SJSA1 (cell line): ENCODE results near the gene SFI1. TPM values are rescaled to one million over a fixed set of nuclear protein-coding genes. Genes with fewer than 3 reads are reported as not detected.
"Not testable (repeated sequence)": the region's sequence is repeated elsewhere in the genome, so short reads cannot be mapped to it uniquely, and the experiment has no call there.

ENCODE experiments used
- DNase-seq, 2 experiments: peaks; one replicate each; pipeline ENCODE4 v3.0.0-alpha.2; 2015 to 2020; ENCODE audit warnings: low spot score in 2 of 2, low read depth in 1 of 2
- H3K27ac ChIP-seq: fragments of 250-450 bp; sonication (Bioruptor Pico); 2 replicates; pipeline ENCODE4 v1.5.1; 2020; ENCODE audit warnings: mild to moderate bottlenecking, moderate library complexity
- H3K27me3 ChIP-seq: fragments of 250-450 bp; sonication (Bioruptor Pico); replicated peaks from 2 replicates; pipeline ENCODE4 v1.5.1; 2020; ENCODE audit warnings: mild to moderate bottlenecking, moderate library complexity
- H3K36me3 ChIP-seq: fragments of 250-450 bp; sonication (Bioruptor Pico); 2 replicates; pipeline ENCODE4 v1.5.1; 2020; ENCODE audit warnings: mild to moderate bottlenecking
- H3K4me1 ChIP-seq: fragments of 250-450 bp; sonication (Bioruptor Pico); replicated peaks from 2 replicates; pipeline ENCODE4 v1.6.1; 2021; ENCODE audit warnings: mild to moderate bottlenecking
- H3K4me3 ChIP-seq: fragments of 250-450 bp; sonication (Bioruptor Pico); 2 replicates; pipeline ENCODE4 v1.5.1; 2020; ENCODE audit warnings: mild to moderate bottlenecking
- H3K9me3 ChIP-seq: fragments of 250-450 bp; sonication (Bioruptor Pico); replicated peaks from 2 replicates; pipeline ENCODE4 v1.5.1; 2020; ENCODE audit warnings: mild to moderate bottlenecking
- total RNA-seq: library from RNA; depleted of rRNA; stranded (reverse); fragments of >200 nt; shearing (Covaris generic); gene quantifications from 2 replicates; pipeline ENCODE4 v1.2.3, GENCODE V29; 2014

Gene SFI1
- total RNA-seq, 1 experiment from 2014 or later, result 8.5 TPM

DNA sequence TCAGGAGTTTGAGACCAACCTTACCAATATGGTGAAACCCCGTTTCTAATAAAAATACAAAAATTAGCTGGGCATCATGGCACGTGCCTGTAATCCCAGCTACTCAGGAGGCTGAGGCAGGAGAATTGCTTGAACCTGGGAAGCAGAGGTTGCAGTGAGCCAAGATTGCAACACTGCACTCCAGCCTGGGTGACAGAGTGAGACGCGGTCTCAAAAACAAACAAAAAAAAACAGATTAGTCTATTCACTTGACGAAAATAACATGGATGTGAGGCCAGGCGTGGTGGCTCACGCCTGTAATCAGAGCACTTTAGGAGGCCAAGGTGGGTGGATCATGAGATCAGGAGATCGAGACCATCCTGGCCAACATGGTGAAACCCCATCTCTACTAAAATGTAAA is 13.9 kb upstream of the SFI1 start:
- DNase-seq, H3K4me3 ChIP-seq, H3K4me1 ChIP-seq, H3K27ac ChIP-seq, H3K9me3 ChIP-seq, H3K27me3 ChIP-seq: not testable (repeated sequence)
- H3K36me3 ChIP-seq, result peaks cover 79% of the 10 kb centered on the region

DNA sequence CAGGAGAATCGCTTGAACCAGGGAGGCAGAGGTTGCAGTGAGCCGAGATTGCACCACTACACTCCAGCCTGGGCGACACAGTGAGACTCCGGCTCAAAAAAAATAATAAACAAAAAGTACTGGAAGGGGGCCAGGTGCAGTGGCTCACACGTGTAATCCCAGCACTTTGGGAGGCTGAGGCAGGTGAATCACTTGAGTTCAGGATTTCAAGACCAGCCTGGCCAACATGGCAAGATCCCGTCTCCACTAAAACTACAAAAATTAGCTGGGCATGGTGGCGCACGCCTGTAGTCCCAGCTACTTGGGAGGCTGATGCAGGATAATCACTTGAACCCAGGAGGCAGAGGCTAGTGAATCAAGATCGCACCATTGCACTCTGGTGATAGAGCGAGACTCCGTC is 10.0 kb upstream of the SFI1 start:
- DNase-seq, H3K4me3 ChIP-seq, H3K27me3 ChIP-seq, H3K27ac ChIP-seq, H3K9me3 ChIP-seq: not testable (repeated sequence)
- H3K4me1 ChIP-seq, result peaks cover 12% of the 10 kb centered on the region
- peaks cover 70% of the 10 kb centered on the region for H3K36me3 ChIP-seq

DNA sequence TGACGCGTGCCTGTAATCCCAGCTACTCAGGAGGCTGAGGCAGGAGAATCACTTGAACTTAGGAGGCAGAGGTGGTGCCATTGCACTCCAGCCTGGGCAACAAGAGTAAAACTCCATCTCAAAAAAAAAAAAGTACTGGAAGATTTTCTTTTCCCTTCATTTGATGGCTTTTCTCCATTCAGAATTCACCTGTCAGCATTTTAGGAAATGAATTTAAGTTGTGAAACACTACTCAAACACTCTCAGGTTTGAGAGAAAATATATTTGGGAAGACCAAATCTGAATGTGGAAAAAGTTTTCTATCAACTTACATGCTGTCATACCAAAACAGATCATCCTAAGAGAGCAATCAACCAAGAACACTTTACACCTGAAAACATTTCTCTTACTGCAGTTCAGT is 9.4 kb upstream of the SFI1 start:
- no peak for DNase-seq
- H3K4me1 ChIP-seq, result peaks cover 12% of the 10 kb centered on the region
- no peak overlapping the region for H3K27ac ChIP-seq
- H3K9me3 ChIP-seq, result no peaks in the 10 kb centered on the region
- H3K27me3 ChIP-seq, result no peaks in the 10 kb centered on the region
- no peak overlapping the region for H3K4me3 ChIP-seq
- peaks cover 65% of the 10 kb centered on the region for H3K36me3 ChIP-seq

DNA sequence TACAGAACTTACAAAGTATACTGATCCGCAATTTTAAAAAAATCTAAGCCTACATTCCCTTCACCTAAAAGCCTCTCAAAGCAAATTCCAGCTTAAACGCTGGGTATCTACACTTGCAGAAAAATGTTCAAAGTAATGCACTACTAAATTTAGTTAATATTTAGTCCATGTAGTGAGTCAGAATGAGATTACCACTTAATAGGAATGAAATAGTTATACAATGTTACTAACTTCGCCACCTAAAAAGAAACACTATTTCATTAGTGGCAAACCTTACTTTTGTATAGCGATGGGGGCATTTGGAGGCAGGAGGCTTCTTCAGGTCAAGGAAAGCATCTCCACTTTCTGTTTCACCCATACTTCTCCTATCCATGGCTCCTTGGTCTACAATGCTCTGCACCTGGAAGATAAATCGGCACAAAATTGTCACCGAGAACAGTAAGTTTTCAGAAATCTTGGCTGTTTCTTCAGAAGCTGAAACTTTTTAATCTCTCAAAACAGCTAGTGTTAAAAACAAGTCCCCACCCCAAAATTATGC is 7.9 kb upstream of the SFI1 start:
- Histone ChIP-seq H3K27ac (no peak overlapping the region), H3K9me3 (no peaks in the 10 kb centered on the region), H3K36me3 (peaks cover 57% of the 10 kb centered on the region), H3K4me1 (peaks cover 12% of the 10 kb centered on the region), H3K27me3 (no peaks in the 10 kb centered on the region), H3K4me3 (peak overlapping the region; percentile 88)
- no peak for DNase-seq

DNA sequence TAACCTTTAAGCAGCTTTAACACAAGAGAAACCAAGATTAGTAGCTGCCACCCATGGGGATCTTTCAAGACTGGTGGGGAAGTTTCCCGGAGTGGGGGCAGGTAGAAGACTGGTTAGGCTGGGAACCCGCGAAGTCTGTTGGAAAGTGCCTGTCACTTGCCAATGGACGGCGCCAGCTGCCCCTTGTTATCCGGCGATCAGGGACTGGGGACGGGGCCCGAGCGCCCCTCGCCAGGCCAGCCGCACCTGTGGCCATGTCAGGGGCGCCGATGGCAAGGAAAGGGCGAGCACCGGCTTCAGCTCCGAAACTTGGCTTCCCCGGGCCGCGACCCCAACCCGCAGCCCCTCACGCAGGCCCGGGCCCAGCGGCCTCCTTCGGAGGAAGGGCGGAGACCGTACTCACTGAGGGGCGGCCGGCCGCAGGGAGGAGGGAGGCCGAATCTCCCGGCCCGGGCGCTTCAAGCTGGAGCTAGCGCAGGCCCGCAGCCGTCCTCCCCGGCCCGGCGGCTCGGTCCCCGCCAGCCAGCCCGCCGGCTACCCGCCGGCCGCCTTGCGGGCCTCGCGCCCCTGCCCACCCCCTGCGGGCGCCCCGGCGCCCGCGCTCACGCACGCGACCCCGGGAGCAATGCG is 7.2 kb upstream of the SFI1 start:
- peaks cover 50% of the 10 kb centered on the region for H3K36me3 ChIP-seq
- peak in 1 of 2 experiments; percentile 43 for DNase-seq
- H3K27ac ChIP-seq, result no peak overlapping the region; the same call in 1 of the 2 replicates
- no peaks in the 10 kb centered on the region for H3K9me3 ChIP-seq
- H3K4me3 ChIP-seq, result peak overlapping the region; percentile 88
- H3K4me1 ChIP-seq, result peaks cover 12% of the 10 kb centered on the region
- no peaks in the 10 kb centered on the region for H3K27me3 ChIP-seq

DNA sequence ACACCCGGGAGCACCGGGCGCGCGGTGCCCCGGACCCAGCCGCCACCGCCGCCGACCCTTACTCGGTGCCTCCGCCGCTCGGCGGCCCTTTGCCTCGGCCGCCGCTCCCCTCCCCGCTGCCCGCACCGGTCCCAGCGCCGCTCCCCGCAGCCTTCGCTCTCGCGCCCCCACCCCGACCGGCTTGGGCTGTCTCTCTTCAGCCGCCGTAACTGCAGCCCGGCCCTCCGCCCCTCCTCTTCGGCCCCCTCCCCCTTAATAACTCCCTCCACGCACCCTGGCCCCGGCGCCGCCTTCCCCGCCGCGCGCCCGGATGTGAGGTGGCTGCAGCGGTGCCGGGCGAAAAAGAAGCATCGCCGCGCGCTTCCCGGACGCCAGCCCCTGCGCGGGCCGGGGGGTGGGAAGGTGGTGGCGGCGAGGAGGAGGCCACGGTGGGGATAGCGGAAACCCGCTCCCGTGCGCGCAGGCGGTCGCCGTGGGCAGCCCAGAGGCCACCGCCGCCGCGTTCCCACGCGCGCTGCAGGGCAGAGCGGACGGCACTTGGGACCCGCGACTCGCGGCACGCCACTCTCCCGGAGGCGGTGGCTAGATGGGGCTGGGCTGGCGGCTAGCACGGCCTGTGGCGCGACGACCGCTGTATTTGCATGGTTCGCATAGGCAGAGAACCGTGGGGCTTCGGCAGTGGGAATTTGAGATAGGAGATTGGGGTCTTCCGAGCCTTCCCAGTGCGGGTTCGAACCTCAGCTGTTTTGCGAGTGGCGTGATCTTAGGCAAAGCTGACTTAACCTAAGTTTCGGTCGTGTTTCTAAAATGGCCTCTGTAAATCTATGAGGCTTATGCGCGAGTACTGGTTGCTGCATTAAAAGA is 6.5 kb upstream of the SFI1 start, which contains the start of gene EIF4ENIF1:
Gene EIF4ENIF1 (minus strand): TSS at position 211 of the 864 bp plus-strand sequence. CDS start 1,124 bp downstream, outside the sequence.
- Histone ChIP-seq H3K4me1 (peaks cover 12% of the 10 kb centered on the region), H3K36me3 (peaks cover 44% of the 10 kb centered on the region), H3K9me3 (no peaks in the 10 kb centered on the region), H3K27ac (peak within 1 kb of the TSS; percentile 97), H3K4me3 (peak within 1 kb of the TSS; percentile 88), H3K27me3 (no peaks in the 10 kb centered on the region)
- peak; percentile 90 for DNase-seq

DNA sequence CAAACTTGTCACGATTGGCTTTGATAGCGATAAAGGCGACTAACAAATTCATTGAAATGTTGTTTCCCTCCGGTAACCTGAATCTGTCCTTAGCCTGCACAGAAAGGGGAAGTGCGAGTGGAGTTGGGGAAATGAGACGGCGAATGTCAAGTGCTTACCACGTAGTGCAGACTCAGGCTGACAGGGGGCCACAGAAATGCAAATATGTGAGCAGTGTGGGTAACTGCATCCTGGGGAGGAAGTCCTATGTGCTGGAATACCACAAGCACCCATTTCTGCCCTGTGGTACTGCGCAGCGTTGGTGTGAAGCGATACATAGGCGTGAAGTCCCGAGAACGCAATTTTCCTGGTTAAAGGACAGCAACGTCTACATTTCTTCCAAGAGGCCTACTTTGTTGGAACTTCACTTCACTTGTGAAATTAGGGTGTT is 5.8 kb upstream of the SFI1 start:
- Histone ChIP-seq H3K27ac (peak overlapping the region; percentile 97), H3K9me3 (no peaks in the 10 kb centered on the region), H3K27me3 (no peaks in the 10 kb centered on the region), H3K4me3 (peak overlapping the region; percentile 88), H3K4me1 (peaks cover 12% of the 10 kb centered on the region), H3K36me3 (peaks cover 38% of the 10 kb centered on the region)
- DNase-seq, result peak; percentile 64 to 68

DNA sequence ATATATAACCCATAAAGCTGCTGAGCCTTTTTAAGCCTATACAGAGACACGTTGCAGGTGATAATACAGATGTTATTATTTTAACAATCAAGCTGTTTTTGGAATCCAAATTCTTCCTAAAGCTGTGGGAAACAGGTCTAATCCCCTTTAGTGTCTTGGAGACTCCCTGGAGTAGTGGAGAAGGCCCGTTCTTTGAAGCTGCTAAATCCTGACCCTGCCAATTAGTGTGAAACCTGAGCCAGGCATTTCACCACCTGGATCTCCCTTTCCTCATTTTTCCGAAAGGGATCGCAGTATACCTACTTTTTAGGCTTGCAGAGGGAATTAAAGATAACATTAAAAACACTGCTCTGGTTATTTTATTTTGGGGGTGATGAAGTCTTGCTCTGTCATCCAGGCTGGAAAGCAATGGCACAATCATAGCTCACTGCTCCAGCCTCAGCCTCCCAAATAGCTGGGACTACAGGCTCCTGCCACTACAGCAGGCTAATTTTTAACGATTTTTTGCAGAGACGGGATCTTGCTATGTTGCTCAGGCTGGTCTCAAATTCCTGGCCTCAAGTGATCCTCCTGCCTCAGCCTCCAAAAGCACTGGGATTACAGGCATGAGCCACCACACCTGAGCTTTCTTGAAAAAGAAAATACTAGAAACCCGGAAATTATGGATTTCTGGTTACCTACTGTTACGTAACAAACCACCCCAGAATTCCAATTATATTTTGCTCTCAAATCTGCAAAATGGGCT is 4.9 kb upstream of the SFI1 start:
- Histone ChIP-seq H3K27ac (no peak overlapping the region), H3K36me3 (peaks cover 31% of the 10 kb centered on the region), H3K4me3 (no peak overlapping the region), H3K9me3 (no peaks in the 10 kb centered on the region), H3K27me3 (no peaks in the 10 kb centered on the region), H3K4me1 (peaks cover 17% of the 10 kb centered on the region)
- DNase-seq, result no peak

DNA sequence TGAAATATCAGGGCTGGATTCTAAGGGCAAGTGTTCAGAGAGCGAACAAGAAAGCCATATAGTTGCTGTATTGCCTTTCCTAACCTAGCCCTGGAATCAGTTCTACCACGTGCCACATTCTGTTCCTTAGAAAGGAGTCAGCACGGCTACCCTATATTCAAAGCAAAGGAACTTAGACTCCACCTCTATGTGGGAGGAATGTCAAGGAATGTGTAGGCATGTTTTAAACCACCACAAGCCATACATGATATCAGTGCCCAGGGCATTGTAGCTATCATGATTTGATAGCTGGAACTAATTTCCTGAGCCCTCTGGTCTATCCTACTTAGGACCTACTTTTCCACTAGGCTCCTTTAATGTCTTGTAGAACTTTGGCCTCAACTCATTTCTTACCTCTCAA is 4.2 kb upstream of the SFI1 start:
- Histone ChIP-seq H3K4me1 (peaks cover 20% of the 10 kb centered on the region), H3K36me3 (peaks cover 26% of the 10 kb centered on the region), H3K9me3 (no peaks in the 10 kb centered on the region; the same call in 1 of the 2 replicates), H3K27ac (no peak overlapping the region), H3K4me3 (no peak overlapping the region), H3K27me3 (no peaks in the 10 kb centered on the region)
- no peak for DNase-seq

DNA sequence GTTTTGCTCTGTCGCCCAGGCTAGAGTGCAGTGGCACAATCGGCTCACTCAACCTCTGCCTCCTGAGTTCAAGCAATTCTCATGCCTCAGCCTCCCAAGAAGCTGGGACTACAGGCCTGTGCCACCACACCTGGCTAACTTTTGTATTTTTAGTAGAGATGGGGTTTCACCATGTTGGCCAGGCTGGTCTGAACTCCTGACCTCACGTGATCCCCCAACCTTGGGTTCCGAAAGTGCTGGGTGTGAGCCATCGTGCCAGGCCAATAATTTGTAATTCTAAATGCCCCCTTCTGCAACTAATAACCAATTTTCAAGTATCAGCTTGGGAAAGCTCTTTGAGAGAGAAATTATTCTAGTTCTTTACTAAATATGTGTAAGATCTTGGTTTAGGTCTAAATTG is 3.0 kb upstream of the SFI1 start:
- not testable (repeated sequence) for H3K4me3 ChIP-seq, H3K27ac ChIP-seq, H3K27me3 ChIP-seq, H3K9me3 ChIP-seq, DNase-seq
- H3K36me3 ChIP-seq, result peaks cover 15% of the 10 kb centered on the region
- peaks cover 19% of the 10 kb centered on the region for H3K4me1 ChIP-seq

DNA sequence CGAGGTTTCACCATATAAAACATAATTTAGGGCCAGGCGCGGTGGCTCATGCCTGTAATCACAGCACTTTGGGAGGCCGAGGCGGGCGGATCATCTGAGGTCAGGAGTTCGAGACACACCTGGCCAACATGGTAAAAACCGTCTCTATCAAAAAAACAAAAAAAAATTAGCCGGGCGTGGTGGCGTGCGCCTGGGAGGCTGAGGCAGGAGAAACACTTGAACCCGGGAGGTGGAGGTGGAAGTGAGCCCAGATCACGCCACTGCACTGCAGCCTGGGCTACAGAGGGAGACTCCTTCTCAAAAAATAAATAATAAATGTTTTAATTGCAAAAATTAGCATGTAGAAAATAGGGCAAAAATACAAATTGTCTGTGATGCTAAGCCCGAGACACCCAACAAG is 993 bp upstream of the SFI1 start:
- Histone ChIP-seq H3K4me1 (peaks cover 15% of the 10 kb centered on the region), H3K36me3 (peaks cover 8% of the 10 kb centered on the region; the same call in 1 of the 2 replicates), H3K27me3 (no peaks in the 10 kb centered on the region), H3K9me3 (peaks cover 2% of the 10 kb centered on the region; the same call in 1 of the 2 replicates), H3K4me3 (peak overlapping the region; percentile 64; the same call in 1 of the 2 replicates), H3K27ac (no peak overlapping the region)
- DNase-seq, result no peak

DNA sequence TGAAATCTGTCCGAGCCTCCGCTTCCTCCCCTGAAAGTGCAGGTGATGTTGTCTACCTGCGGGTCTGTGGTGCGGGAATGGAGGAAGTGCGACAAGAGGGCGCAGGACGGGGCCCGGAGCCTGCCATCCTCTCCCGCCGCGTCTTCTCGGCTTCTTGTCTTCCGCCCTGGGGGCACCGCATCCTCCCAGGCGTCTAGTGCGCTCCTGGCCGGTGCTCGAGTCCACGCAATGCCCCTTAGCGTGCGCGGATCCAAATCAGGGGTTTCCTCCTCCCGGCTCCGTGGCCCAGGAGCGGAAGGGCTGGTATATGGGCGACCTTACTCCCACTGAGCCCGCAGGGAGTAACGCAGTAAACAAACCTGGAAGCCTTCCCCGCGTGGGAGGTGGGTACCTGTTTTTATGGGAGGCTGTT is 405 bp downstream of the SFI1 start:
- H3K4me3 ChIP-seq, result peak overlapping the region; percentile 64
- peaks cover 2% of the 10 kb centered on the region; the same call in 1 of the 2 replicates for H3K9me3 ChIP-seq
- H3K4me1 ChIP-seq, result peaks cover 9% of the 10 kb centered on the region
- no peak for DNase-seq
- no peak overlapping the region for H3K27ac ChIP-seq
- H3K27me3 ChIP-seq, result no peaks in the 10 kb centered on the region
- H3K36me3 ChIP-seq, result peaks cover 8% of the 10 kb centered on the region; the same call in 1 of the 2 replicates
